ENCODE measurements around the gene PYGB.

The PYGB gene

DNA sequence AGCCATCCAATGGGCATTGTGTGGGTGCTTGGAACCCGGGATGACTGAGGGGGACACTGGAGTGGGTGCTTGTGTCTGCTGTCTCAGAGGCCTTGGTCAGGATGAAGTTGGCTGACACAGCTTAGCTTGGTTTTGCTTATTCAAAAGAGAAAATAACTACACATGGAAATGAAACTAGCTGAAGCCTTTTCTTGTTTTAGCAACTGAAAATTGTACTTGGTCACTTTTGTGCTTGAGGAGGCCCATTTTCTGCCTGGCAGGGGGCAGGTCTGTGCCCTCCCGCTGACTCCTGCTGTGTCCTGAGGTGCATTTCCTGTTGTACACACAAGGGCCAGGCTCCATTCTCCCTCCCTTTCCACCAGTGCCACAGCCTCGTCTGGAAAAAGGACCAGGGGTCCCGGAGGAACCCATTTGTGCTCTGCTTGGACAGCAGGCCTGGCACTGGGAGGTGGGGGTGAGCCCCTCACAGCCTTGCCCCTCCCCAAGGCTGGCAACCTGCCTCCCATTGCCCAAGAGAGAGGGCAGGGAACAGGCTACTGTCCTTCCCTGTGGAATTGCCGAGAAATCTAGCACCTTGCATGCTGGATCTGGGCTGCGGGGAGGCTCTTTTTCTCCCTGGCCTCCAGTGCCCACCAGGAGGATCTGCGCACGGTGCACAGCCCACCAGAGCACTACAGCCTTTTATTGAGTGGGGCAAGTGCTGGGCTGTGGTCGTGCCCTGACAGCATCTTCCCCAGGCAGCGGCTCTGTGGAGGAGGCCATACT lies 49.4 kb downstream of the PYGB start:
- Histone ChIP-seq H3K4ac (ENCODE audit: low read length) (peak overlapping the region; percentile 45), H3K27me3 (ENCODE audit: control insufficient read depth in 3 of 3, insufficient read depth in 3 of 3, low read depth in 1 of 3, low read length in 3 of 3) (no peaks in the 10 kb centered on the region), H2BK120ac (ENCODE audit: low read depth, low read length) (no peak overlapping the region), H3K9ac (ENCODE audit: low read depth, low read length, poor library complexity) (peak overlapping the region; percentile 74), H3K4me3 (ENCODE audit: low read length in 2 of 2) (no peak overlapping the region), H3K14ac (ENCODE audit: low read length) (no peak overlapping the region), H2BK15ac (ENCODE audit: low read length) (no peak overlapping the region), H3K36me3 (replicated peaks in 1 of 2; ENCODE audit: control insufficient read depth in 2 of 2, insufficient read depth in 2 of 2, low read length in 2 of 2) (peaks cover 30 to 84% of the 10 kb centered on the region in 2 donors), H3K4me2 (ENCODE audit: insufficient read depth, low read length, poor library complexity, severe bottlenecking) (no peak overlapping the region), H2AK5ac (ENCODE audit: low read depth, low read length) (no peak overlapping the region), H3K9me3 (replicated peaks in 1 of 2; ENCODE audit: control insufficient read depth in 2 of 2, insufficient read depth in 1 of 2, low read depth in 1 of 2, low read length in 2 of 2) (peaks cover 0 to 2% of the 10 kb centered on the region in 2 donors), H2AFZ (ENCODE audit: low read length) (no peak overlapping the region), H4K8ac (ENCODE audit: low read depth, low read length) (no peak overlapping the region), H3K4me1 (ENCODE audit: control insufficient read depth in 2 of 2, insufficient read depth in 1 of 2, low read depth in 1 of 2, low read length in 2 of 2) (no peaks in the 10 kb centered on the region), H2BK12ac (ENCODE audit: low read length) (no peak overlapping the region), H3K23ac (ENCODE audit: low read depth, low read length, poor library complexity) (no peak overlapping the region), H4K91ac (ENCODE audit: low read depth, low read length, poor library complexity) (no peak overlapping the region), H2BK5ac (ENCODE audit: low read length) (no peak overlapping the region), H3K79me1 (ENCODE audit: low read depth, low read length) (peaks cover 3% of the 10 kb centered on the region), H3K27ac (replicated peaks; ENCODE audit: low read length) (no peak overlapping the region), H3K18ac (ENCODE audit: low read length) (no peak overlapping the region)
- no CpG with 5 or more reads among the region's 10 CpGs for WGBS, 2 donors (ENCODE audit: extremely low coverage in 2 of 2, insufficient read length in 2 of 2, insufficient replicate concordance in 1 of 2)
- DNase-seq (ENCODE audit: low spot score) = no peak

DNA sequence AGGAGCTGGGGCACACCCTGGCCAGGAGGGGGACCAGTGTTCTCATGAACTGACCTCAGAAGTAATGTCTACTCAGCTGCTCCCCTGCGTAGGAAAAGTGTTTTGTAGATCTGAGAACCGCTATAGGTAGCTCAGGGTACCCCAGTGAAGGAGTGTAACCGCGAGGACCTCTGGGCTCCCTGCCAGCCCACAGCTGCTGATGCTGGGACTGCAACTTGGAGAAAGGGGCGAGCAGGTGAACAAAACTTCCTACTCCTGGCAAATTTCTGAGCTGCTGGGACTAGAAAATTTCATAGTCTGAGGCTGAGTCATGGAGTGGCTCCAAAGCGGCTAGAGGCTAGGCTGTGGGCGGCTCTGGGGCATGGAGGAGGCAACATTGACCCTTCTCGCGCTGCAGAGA lies 51.9 kb downstream of the PYGB start:
- Histone ChIP-seq H3K18ac (ENCODE audit: low read length) (no peak overlapping the region), H3K4me2 (ENCODE audit: insufficient read depth, low read length, poor library complexity, severe bottlenecking) (no peak overlapping the region), H3K9ac (ENCODE audit: low read depth, low read length, poor library complexity) (no peak overlapping the region), H2BK12ac (ENCODE audit: low read length) (no peak overlapping the region), H4K8ac (ENCODE audit: low read depth, low read length) (no peak overlapping the region), H3K27ac (replicated peaks; ENCODE audit: low read length) (no peak overlapping the region), H3K79me1 (ENCODE audit: low read depth, low read length) (peaks cover 3% of the 10 kb centered on the region), H2BK120ac (ENCODE audit: low read depth, low read length) (no peak overlapping the region), H3K14ac (ENCODE audit: low read length) (no peak overlapping the region), H3K4me1 (ENCODE audit: control insufficient read depth in 2 of 2, insufficient read depth in 1 of 2, low read depth in 1 of 2, low read length in 2 of 2) (no peaks in the 10 kb centered on the region), H2AFZ (ENCODE audit: low read length) (no peak overlapping the region), H3K27me3 (ENCODE audit: control insufficient read depth in 3 of 3, insufficient read depth in 3 of 3, low read depth in 1 of 3, low read length in 3 of 3) (no peaks in the 10 kb centered on the region), H4K91ac (ENCODE audit: low read depth, low read length, poor library complexity) (no peak overlapping the region), H3K9me3 (replicated peaks in 1 of 2; ENCODE audit: control insufficient read depth in 2 of 2, insufficient read depth in 1 of 2, low read depth in 1 of 2, low read length in 2 of 2) (peaks cover 0 to 2% of the 10 kb centered on the region in 2 donors), H3K4me3 (ENCODE audit: low read length in 2 of 2) (no peak overlapping the region), H3K36me3 (replicated peaks in 1 of 2; ENCODE audit: control insufficient read depth in 2 of 2, insufficient read depth in 2 of 2, low read length in 2 of 2) (peaks cover 36 to 85% of the 10 kb centered on the region in 2 donors), H3K23ac (ENCODE audit: low read depth, low read length, poor library complexity) (no peak overlapping the region), H3K4ac (ENCODE audit: low read length) (no peak overlapping the region), H2BK15ac (ENCODE audit: low read length) (no peak overlapping the region), H2BK5ac (ENCODE audit: low read length) (no peak overlapping the region), H2AK5ac (ENCODE audit: low read depth, low read length) (peak overlapping the region; percentile 61)
- no peak for DNase-seq (ENCODE audit: low spot score)
- WGBS, 2 donors (ENCODE audit: extremely low coverage in 2 of 2, insufficient read length in 2 of 2, insufficient replicate concordance in 1 of 2) = no CpG with 5 or more reads among the region's 9 CpGs

DNA sequence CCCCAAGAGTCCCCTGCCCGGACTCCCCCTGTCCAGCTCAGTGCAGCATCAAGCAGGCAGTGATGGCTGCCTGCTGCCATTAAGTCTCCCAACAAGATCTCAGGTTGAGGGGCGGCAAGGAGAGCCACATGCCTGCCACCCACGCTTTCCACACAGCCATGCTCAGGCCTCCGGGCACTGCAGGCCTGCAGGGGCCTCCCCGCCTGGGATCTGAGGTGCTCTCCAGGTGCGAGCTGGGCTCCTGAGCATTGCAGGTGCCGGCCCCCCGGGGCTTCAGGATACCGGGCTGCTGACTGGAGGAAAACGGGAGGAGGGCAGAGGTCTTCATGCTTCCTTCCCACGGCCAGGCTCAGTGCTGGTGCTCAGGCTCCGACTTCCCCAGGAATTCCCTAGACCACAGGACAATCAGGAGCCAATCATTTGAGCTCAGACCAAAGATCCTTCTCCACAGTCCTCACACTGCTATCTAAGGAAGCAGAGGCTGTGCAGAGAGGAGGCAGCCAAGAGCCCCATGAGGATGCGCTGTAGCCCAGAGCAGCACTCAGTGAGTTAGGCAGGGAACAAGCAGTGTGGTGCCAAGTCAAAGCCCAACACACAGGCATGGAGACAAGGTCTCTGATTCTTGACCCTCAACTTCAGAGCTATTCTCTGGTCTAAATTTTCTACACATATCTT lies 52.7 kb downstream of the PYGB start:
- Histone ChIP-seq H2BK120ac (ENCODE audit: low read depth, low read length) (no peak overlapping the region), H3K18ac (ENCODE audit: low read length) (no peak overlapping the region), H3K23ac (ENCODE audit: low read depth, low read length, poor library complexity) (no peak overlapping the region), H3K9ac (ENCODE audit: low read depth, low read length, poor library complexity) (no peak overlapping the region), H3K4me3 (ENCODE audit: low read length in 2 of 2) (no peak overlapping the region), H2BK5ac (ENCODE audit: low read length) (no peak overlapping the region), H2BK12ac (ENCODE audit: low read length) (no peak overlapping the region), H2AK5ac (ENCODE audit: low read depth, low read length) (peak overlapping the region; percentile 61), H4K8ac (ENCODE audit: low read depth, low read length) (no peak overlapping the region), H3K14ac (ENCODE audit: low read length) (no peak overlapping the region), H3K4me1 (ENCODE audit: control insufficient read depth in 2 of 2, insufficient read depth in 1 of 2, low read depth in 1 of 2, low read length in 2 of 2) (no peaks in the 10 kb centered on the region), H3K79me1 (ENCODE audit: low read depth, low read length) (no peaks in the 10 kb centered on the region), H3K27me3 (ENCODE audit: control insufficient read depth in 3 of 3, insufficient read depth in 3 of 3, low read depth in 1 of 3, low read length in 3 of 3) (no peaks in the 10 kb centered on the region), H3K9me3 (replicated peaks in 1 of 2; ENCODE audit: control insufficient read depth in 2 of 2, insufficient read depth in 1 of 2, low read depth in 1 of 2, low read length in 2 of 2) (peaks cover 0 to 2% of the 10 kb centered on the region in 2 donors), H3K27ac (replicated peaks; ENCODE audit: low read length) (no peak overlapping the region), H3K36me3 (replicated peaks in 1 of 2; ENCODE audit: control insufficient read depth in 2 of 2, insufficient read depth in 2 of 2, low read length in 2 of 2) (peaks cover 32 to 77% of the 10 kb centered on the region in 2 donors), H4K91ac (ENCODE audit: low read depth, low read length, poor library complexity) (no peak overlapping the region), H3K4ac (ENCODE audit: low read length) (no peak overlapping the region), H2BK15ac (ENCODE audit: low read length) (no peak overlapping the region), H3K4me2 (ENCODE audit: insufficient read depth, low read length, poor library complexity, severe bottlenecking) (no peak overlapping the region), H2AFZ (ENCODE audit: low read length) (no peak overlapping the region)
- no peak for DNase-seq (ENCODE audit: low spot score)
- WGBS, 2 donors (ENCODE audit: extremely low coverage in 2 of 2, insufficient read length in 2 of 2, insufficient replicate concordance in 1 of 2) = no CpG with 5 or more reads among the region's 13 CpGs

DNA sequence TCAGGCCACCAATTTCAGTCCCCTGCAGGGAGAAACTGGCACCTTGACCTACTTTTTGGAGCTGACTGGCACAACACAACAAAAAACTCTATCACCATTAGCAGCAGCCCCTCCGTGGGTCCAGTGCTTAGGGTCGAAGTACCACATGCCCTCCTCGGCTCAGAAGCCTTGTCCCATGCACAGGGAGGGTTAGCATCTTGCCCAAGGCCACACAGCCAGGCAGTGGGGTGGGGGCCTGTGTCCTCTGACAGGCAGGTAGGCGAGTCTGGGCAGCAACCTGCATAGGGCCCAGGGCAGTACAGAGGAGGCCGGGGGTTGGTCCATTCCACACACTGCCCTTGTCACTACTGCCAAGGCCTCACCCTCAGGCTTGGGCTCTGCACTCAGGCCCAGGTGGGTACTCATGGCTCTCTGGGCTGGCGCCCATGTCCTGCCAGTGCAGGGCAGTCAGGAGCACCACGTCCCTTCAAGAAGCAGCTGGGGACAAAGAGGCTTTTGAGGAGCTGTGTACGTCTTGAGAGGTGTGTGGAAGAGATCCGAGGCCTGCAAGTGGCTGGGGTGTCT lies 53.6 kb downstream of the PYGB start:
- no peak overlapping the region for H4K8ac ChIP-seq (ENCODE audit: low read depth, low read length)
- no peak for DNase-seq (ENCODE audit: low spot score)
- H4K91ac ChIP-seq (ENCODE audit: low read depth, low read length, poor library complexity) = peak overlapping the region; percentile 46
- no peak overlapping the region for H3K4ac ChIP-seq (ENCODE audit: low read length)
- H2AK5ac ChIP-seq (ENCODE audit: low read depth, low read length) = no peak overlapping the region
- H3K9me3 ChIP-seq (replicated peaks in 1 of 2; ENCODE audit: control insufficient read depth in 2 of 2, insufficient read depth in 1 of 2, low read depth in 1 of 2, low read length in 2 of 2) = no peaks in the 10 kb centered on the region
- H3K36me3 ChIP-seq (replicated peaks in 1 of 2; ENCODE audit: control insufficient read depth in 2 of 2, insufficient read depth in 2 of 2, low read length in 2 of 2) = peaks cover 24 to 69% of the 10 kb centered on the region in 2 donors
- no peak overlapping the region for H2AFZ ChIP-seq (ENCODE audit: low read length)
- no peaks in the 10 kb centered on the region for H3K4me1 ChIP-seq (ENCODE audit: control insufficient read depth in 2 of 2, insufficient read depth in 1 of 2, low read depth in 1 of 2, low read length in 2 of 2)
- WGBS, 2 donors (ENCODE audit: extremely low coverage in 2 of 2, insufficient read length in 2 of 2, insufficient replicate concordance in 1 of 2) = no CpG with 5 or more reads among the region's 9 CpGs
- H3K4me2 ChIP-seq (ENCODE audit: insufficient read depth, low read length, poor library complexity, severe bottlenecking) = no peak overlapping the region
- no peak overlapping the region for H3K18ac ChIP-seq (ENCODE audit: low read length)
- no peaks in the 10 kb centered on the region for H3K79me1 ChIP-seq (ENCODE audit: low read depth, low read length)
- H3K27me3 ChIP-seq (ENCODE audit: control insufficient read depth in 3 of 3, insufficient read depth in 3 of 3, low read depth in 1 of 3, low read length in 3 of 3) = no peaks in the 10 kb centered on the region
- H2BK15ac ChIP-seq (ENCODE audit: low read length) = no peak overlapping the region
- peak overlapping the region; percentile 56 for H3K14ac ChIP-seq (ENCODE audit: low read length)
- no peak overlapping the region for H2BK120ac ChIP-seq (ENCODE audit: low read depth, low read length)
- no peak overlapping the region for H2BK5ac ChIP-seq (ENCODE audit: low read length)
- H3K27ac ChIP-seq (replicated peaks; ENCODE audit: low read length) = no peak overlapping the region
- no peak overlapping the region for H3K4me3 ChIP-seq (ENCODE audit: low read length in 2 of 2)
- peak overlapping the region; percentile 67 for H3K23ac ChIP-seq (ENCODE audit: low read depth, low read length, poor library complexity)
- no peak overlapping the region for H2BK12ac ChIP-seq (ENCODE audit: low read length)
- no peak overlapping the region for H3K9ac ChIP-seq (ENCODE audit: low read depth, low read length, poor library complexity)

Measured in neuronal stem cell (in vitro differentiated cells).